AG10803 (cell line): Measurements from ENCODE around the gene BLTP2.
"Not testable (repeated sequence)": the region's sequence is repeated elsewhere in the genome, so short reads cannot be mapped to it uniquely, and the experiment has no call there.

Experiments used
- DNase-seq: peaks from one replicate; pipeline ENCODE4 v3.0.0; 2010; ENCODE audit warnings: low read depth
- H3K4me3 ChIP-seq: 2 replicates; pipeline ENCODE4 v1.5.1; 2011; ENCODE audit warnings: mild to moderate bottlenecking, low read length, control low read depth
- CTCF ChIP-seq: conservative IDR thresholded peaks from 2 replicates; pipeline ENCODE4 v1.5.1; 2011; ENCODE audit warnings: mild to moderate bottlenecking, low read length, control low read depth, inconsistent platforms

BLTP2 gene

GRCh38 chr17:28615260-28615940 is 29.6 kb downstream of the BLTP2 start:
- TF ChIP-seq CTCF = no peak

GRCh38 chr17:28613931-28614381 is 31.0 kb downstream of the BLTP2 start, which contains the start of gene RSKR:
Gene RSKR (minus strand): TSS chr17:28614185. CDS start chr17:28614161, 24 bp downstream.
- H3K4me3 ChIP-seq = no peak within 1 kb of the TSS
- no peak for TF ChIP-seq CTCF
- peak; percentile 8 for DNase-seq

More at GRCh38 chr17:28615260-28615940, 29.6 kb downstream of the BLTP2 start:
- no peak for DNase-seq
- no peak overlapping the region for H3K4me3 ChIP-seq

DNA sequence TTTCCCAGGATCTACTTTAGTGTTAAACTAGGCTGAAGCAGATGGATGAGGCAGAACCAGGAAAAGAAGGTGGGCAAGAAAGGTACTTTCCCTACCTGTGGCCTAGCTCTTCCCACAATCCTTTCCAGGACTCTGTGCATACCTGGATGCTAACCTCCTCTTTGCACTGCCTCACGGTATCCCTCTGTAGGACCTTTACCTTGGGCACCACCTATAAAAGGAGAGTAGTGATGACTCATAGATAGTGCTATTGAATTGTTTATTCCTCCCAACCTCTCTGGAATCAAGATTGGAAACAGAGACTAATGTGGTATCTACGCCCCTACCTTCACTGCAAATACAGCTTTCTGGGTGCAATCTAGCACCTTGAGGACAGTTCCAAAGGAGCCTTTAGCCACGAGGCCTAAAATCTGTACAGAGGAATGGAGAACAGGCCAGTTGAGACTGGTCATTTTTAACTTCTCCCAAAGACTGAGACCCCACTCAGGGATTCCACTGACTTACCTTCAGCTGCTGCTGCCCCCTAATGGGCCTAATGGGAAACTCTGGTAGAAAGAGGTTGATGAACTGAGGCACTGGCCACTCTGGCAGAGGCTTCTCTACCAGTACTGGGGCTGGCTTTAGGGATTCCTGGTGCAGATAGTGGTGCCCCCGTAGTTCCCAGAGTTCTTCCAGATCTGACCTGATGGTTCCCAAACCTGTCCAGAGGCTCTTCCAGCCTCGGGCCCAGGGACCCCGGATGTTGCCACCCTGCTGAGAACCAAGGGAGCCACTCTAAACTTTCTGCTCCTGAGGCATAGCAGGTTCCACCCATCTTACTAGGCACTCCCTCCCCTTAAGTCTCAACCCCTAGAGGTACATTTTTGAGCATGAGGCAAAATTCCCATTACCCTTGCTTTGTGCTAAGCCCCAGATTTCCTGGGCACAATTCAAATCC is 31.8 kb downstream of the BLTP2 start:
- DNase-seq = peak; percentile 24
- H3K4me3 ChIP-seq = no peak overlapping the region
- TF ChIP-seq CTCF = peak; percentile 73

DNA sequence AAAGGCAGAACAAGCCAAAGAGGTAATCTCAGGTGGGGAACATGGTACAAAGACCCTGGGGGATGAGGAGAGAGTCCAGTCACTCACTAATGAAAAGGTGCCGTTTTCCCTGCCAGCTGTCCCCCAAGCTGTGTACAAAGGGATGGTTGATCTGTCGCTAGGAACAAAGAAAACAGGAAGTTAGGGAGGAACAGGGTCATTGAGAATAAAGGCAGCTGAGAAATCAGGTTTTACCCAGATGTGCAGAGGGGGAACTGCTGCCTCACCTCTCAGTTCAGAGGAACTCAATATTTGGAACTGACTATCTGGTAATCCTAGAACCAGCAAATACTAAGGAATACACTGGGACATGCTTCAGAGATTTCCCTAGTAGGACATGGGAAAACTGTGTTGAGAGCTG is 32.4 kb downstream of the BLTP2 start:
- no peak overlapping the region for H3K4me3 ChIP-seq
- no peak for DNase-seq
- no peak for TF ChIP-seq CTCF

DNA sequence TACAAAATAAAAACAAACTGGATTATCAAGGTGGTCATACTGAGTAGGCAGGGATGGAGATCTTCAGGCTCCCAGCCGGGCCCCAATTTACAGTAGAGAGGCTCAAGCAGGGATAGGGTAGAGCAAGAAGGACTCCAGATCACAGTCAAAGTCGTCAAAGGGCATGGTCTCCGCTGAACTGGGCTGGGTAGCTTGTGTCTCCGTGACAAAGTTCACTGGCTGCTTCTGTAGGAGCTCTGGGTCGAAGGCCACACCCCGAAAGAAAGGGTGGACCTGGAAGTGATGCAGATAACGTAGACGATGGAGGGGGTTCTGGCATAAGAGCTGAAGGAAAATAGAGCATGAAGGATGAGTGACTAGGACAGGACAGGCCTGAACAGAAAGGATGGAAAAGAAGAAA is 34.6 kb downstream of the BLTP2 start:
- no peak for DNase-seq
- TF ChIP-seq CTCF = no peak
- H3K4me3 ChIP-seq = no peak overlapping the region

DNA sequence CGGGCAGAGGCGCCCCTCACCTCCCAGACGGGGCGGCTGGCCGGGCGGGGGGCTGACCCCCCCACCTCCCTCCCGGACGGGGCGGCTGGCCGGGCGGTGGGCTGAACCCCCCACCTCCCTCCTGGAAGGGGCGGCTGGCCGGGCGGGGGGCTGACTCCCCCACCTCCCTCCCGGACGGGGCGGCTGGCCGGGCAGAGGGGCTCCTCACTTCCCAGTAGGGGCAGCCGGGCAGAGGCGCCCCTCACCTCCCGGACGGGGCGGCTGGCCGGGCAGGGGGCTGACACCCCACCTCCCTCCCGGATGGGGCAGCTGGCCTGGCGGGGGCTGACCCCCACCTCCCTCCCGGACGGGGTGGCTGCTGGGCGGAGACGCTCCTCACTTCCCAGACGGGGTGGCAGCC is 40.9 kb downstream of the BLTP2 start:
- DNase-seq, H3K4me3 ChIP-seq: not testable (repeated sequence)

- peak; percentile 83 for DNase-seq
- peak overlapping the region; percentile 75 for H3K4me3 ChIP-seq
- no peak for TF ChIP-seq CTCF
These were observed 45.4 kb downstream of the BLTP2 start for GRCh38 chr17:28599311-28600184.
